ENCODE data around the gene PSMC4.
"Not testable (repeated sequence)": the region's sequence is repeated elsewhere in the genome, so short reads cannot be mapped to it uniquely, and the experiment has no call there.

DNA sequence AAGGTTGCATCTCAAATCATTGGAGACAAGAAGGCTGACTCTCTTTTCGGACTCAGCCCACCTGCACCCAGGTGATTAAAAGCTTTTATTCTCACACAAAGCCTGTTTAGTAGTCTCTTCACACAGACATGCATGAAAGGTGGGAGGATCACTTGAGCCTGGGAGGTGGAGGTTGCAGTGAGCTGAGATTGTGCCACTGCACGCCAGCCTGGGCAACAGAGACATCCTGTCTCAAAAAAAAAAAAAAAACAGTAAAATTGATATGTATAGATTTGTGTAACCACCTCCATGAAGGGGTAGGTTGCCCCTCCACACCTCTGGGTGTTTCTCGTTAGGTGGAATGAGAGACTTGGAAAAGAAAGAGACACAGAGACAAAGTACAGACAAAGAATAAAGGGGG is 12.0 kb upstream of the PSMC4 start:
- TF ChIP-seq, protein P1, sequence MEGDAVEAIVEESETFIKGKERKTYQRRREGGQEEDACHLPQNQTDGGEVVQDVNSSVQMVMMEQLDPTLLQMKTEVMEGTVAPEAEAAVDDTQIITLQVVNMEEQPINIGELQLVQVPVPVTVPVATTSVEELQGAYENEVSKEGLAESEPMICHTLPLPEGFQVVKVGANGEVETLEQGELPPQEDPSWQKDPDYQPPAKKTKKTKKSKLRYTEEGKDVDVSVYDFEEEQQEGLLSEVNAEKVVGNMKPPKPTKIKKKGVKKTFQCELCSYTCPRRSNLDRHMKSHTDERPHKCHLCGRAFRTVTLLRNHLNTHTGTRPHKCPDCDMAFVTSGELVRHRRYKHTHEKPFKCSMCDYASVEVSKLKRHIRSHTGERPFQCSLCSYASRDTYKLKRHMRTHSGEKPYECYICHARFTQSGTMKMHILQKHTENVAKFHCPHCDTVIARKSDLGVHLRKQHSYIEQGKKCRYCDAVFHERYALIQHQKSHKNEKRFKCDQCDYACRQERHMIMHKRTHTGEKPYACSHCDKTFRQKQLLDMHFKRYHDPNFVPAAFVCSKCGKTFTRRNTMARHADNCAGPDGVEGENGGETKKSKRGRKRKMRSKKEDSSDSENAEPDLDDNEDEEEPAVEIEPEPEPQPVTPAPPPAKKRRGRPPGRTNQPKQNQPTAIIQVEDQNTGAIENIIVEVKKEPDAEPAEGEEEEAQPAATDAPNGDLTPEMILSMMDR (conservative IDR thresholded peaks at IDR 0.05 in 1 of 2, IDR thresholded peaks at IDR 0.05 in 1 of 2; ENCODE audit: extremely low read depth in 1 of 2, insufficient read depth in 1 of 2, low read depth in 1 of 2, low read length in 2 of 2), result not testable (repeated sequence)
- not testable (repeated sequence) for TF ChIP-seq EZH2 (IDR thresholded peaks at IDR 0.05; ENCODE audit: borderline replicate concordance, low read length)

Data from mammary epithelial cell (primary cell).